K562 (cell line): Measurements from ENCODE around the gene NINL. TPM values are rescaled to one million over a fixed set of nuclear protein-coding genes. Genes with fewer than 3 reads are reported as not detected.
A peak's percentile ranks its signal among the peaks of the same experiment; 100 is the strongest.

Source experiments
- ATAC-seq: fragments of 200-7000 bp; cut with Tn5 transposase; 3 replicates; pipeline ENCODE4 v1.9.1; 2020; ENCODE audit warnings: moderate library complexity
- BruUV-seq: library from RNA; stranded (reverse); fragments of 400-500 nt; replicated peaks from 2 replicates; lab custom pipeline; 2021; lab: Mats Ljungman, UMichigan
- CTCF ChIA-PET: fragments of 300-600 bp; formaldehyde crosslinking; extraction: SDS; loops from one replicate; lab custom pipeline; 2021; ENCODE audit warnings: low intra/inter-chr PET ratio; lab: Yijun Ruan, JAX
- POLR2A ChIA-PET: fragments of 300-600, 350-650 bp; sonication (Branson Sonifier 250); formaldehyde crosslinking; extraction: SDS; loops from one replicate; lab custom pipeline; 2021; ENCODE audit warnings: antibody characterized with exemption, inconsistent platforms; lab: Yijun Ruan, JAX
- DNase-seq, 4 experiments: peaks; one replicate each; pipeline versions ENCODE4 v3.0.0 to v3.0.0-alpha.2; 2011 to 2018; ENCODE audit warnings: low spot score in 3 of 4, mixed read lengths in 3 of 4; ENCODE audit errors: extremely low read depth in 1 of 4
- FAIRE-seq: peaks from 2 replicates; lab custom pipeline; 2011; peaks lifted over from hg19 to GRCh38; lab: Jason Lieb, UNC
- H2AFZ ChIP-seq: 2 replicates; pipeline ENCODE4 v1.6.0; 2011; ENCODE audit warnings: low read depth, low read length, control low read depth, inconsistent platforms
- H3K27ac ChIP-seq: fragments of 200-600 bp; 3 replicates; pipeline ENCODE4 v1.8.0; 2011; ENCODE audit warnings: low read depth, mild to moderate bottlenecking, control low read depth, inconsistent platforms, low read length, moderate library complexity, mixed read lengths; ENCODE audit errors: extremely low read depth
- H3K27me3 ChIP-seq, 2 experiments: fragments of 300-600 bp in 1 of 2; 2 replicates in 1 of 2; 3 replicates in 1 of 2; pipeline versions ENCODE4 v1.6.0 to v1.8.0; 2011; ENCODE audit warnings: inconsistent platforms in 2 of 2, low read length in 2 of 2, mild to moderate bottlenecking in 1 of 2, mixed read lengths in 1 of 2, moderate library complexity in 1 of 2; ENCODE audit not compliant: control insufficient read depth in 2 of 2, insufficient read depth in 2 of 2
- H3K36me3 ChIP-seq: fragments of 300-600 bp; 3 replicates; pipeline ENCODE4 v1.8.0; 2011; ENCODE audit warnings: mild to moderate bottlenecking, low read length, inconsistent platforms; ENCODE audit not compliant: control insufficient read depth, insufficient read depth
- H3K4me1 ChIP-seq, 2 experiments: fragments of 200-600 bp in 1 of 2; replicated peaks in 1 of 2; 2 replicates in 1 of 2; 3 replicates in 1 of 2; pipeline versions ENCODE4 v1.5.1 to v1.8.0; 2011; ENCODE audit warnings: inconsistent platforms in 2 of 2, low read length in 2 of 2, mild to moderate bottlenecking in 1 of 2, mixed read lengths in 1 of 2, moderate library complexity in 1 of 2; ENCODE audit not compliant: control insufficient read depth in 2 of 2, insufficient read depth in 2 of 2
- H3K4me2 ChIP-seq: 2 replicates; pipeline ENCODE4 v1.6.1; 2011; ENCODE audit warnings: low read length, control low read depth, inconsistent platforms, mixed read lengths; ENCODE audit not compliant: insufficient read depth
- H3K4me3 ChIP-seq: fragments of 200-600 bp; sonication (generic), shearing (Covaris generic); 2 replicates; pipeline ENCODE4 v1.5.1; 2016; ENCODE audit warnings: control low read depth, inconsistent platforms
- H3K79me2 ChIP-seq: fragments of 200-600 bp; 3 replicates; pipeline ENCODE4 v1.8.0; 2011; ENCODE audit warnings: low read length, inconsistent platforms; ENCODE audit not compliant: control insufficient read depth, insufficient read depth
- H3K9ac ChIP-seq, 2 experiments: 2 replicates each; pipeline versions ENCODE4 v1.6.0 to v1.6.1; 2011; ENCODE audit warnings: low read depth in 2 of 2, low read length in 2 of 2, control low read depth in 1 of 2, inconsistent platforms in 1 of 2, mild to moderate bottlenecking in 1 of 2, mixed read lengths in 1 of 2; ENCODE audit not compliant: insufficient read depth in 1 of 2
- H3K9me1 ChIP-seq: one replicate; pipeline ENCODE4 v1.6.0; 2011; ENCODE audit warnings: inconsistent platforms, mild to moderate bottlenecking, low read length, moderate library complexity; ENCODE audit not compliant: control insufficient read depth, insufficient read depth
- H3K9me3 ChIP-seq: replicated peaks from 2 replicates; pipeline ENCODE4 v1.5.1; 2011; ENCODE audit warnings: low read depth, low read length, inconsistent platforms; ENCODE audit not compliant: control insufficient read depth, insufficient read depth
- H4K20me1 ChIP-seq: replicated peaks from 2 replicates; pipeline ENCODE4 v1.6.1; 2011; ENCODE audit warnings: low read length, inconsistent platforms, mixed read lengths; ENCODE audit not compliant: control insufficient read depth, insufficient read depth
- CHD4 ChIP-seq: fragments of 200-600 bp; sonication (generic); IDR thresholded peaks from 3 replicates; pipeline ENCODE4 v1.6.1; 2012; ENCODE audit warnings: low read depth, mild to moderate bottlenecking, mixed read lengths, low read length, inconsistent platforms; ENCODE audit not compliant: insufficient read depth, insufficient replicate concordance, poor library complexity, severe bottlenecking
- NRF1 ChIP-seq, 2 experiments: fragments of 450-650 bp; IDR thresholded peaks in 1 of 2; conservative IDR thresholded peaks in 1 of 2; 2 replicates each; pipeline ENCODE4 v1.6.1; 2014; ENCODE audit warnings: mild to moderate bottlenecking in 2 of 2
- WGBS: fragments of 100-300 bp; shearing (Covaris generic); methylation state at CpG from one replicate; pipeline ENCODE4 v1.1.6; 2016; ENCODE audit warnings: low coverage, mixed read lengths; ENCODE audit not compliant: insufficient coverage; ENCODE audit errors: missing lambda C conversion rate; 5-methylcytosine and 5-hydroxymethylcytosine counted together
- in situ Hi-C: fragments of 300-500 bp; cut with MboI; formaldehyde crosslinking; loops from 4 replicates; pipeline ENCODE4 v1.15.0; 2018; ENCODE audit warnings: inconsistent platforms, mixed read lengths
- intact Hi-C: fragments of 100-400 bp; cut with micrococcal nuclease; formaldehyde crosslinking; loops from 2 replicates; pipeline ENCODE4 v1.14.2; 2022
- polyA plus RNA-seq, 8 experiments: library from polyadenylated mRNA; depleted of rRNA in 4 of 8; stranded (reverse) in 5 of 8; unstranded in 3 of 8; fragments of >200 nt; fragmentation: Nextera tagmentation in 2 of 8; fragmentation: Illumina TruSeq in 1 of 8; extraction: Ambion mirVana in 2 of 8; extraction: Trizol in 1 of 8; gene quantifications; 2 replicates each; pipeline versions ENCODE4 v1.2.1 to v1.2.3, GENCODE V29; 2011 to 2014; ENCODE audit warnings: inconsistent platforms in 1 of 8, missing spikeins in 1 of 8
- total RNA-seq, 7 experiments: library from RNA; depleted of rRNA in 6 of 7; stranded (reverse); fragments of >200 nt in 6 of 7; fragmentation: Illumina TruSeq in 2 of 7; extraction: Trizol in 2 of 7; gene quantifications; 2 replicates each; pipeline versions ENCODE4 v1.2.1 to v1.2.3, GENCODE V29; 2011 to 2021; ENCODE audit warnings: low replicate concordance in 1 of 7

The NINL gene
- total and polyA plus RNA-seq, 9 of the 15 experiments (the other 6 are each of a cell fraction or from before 2014, with no cell fraction given): 0.03 to 0.22 (median 0.05) TPM; not detected in 5

DNA sequence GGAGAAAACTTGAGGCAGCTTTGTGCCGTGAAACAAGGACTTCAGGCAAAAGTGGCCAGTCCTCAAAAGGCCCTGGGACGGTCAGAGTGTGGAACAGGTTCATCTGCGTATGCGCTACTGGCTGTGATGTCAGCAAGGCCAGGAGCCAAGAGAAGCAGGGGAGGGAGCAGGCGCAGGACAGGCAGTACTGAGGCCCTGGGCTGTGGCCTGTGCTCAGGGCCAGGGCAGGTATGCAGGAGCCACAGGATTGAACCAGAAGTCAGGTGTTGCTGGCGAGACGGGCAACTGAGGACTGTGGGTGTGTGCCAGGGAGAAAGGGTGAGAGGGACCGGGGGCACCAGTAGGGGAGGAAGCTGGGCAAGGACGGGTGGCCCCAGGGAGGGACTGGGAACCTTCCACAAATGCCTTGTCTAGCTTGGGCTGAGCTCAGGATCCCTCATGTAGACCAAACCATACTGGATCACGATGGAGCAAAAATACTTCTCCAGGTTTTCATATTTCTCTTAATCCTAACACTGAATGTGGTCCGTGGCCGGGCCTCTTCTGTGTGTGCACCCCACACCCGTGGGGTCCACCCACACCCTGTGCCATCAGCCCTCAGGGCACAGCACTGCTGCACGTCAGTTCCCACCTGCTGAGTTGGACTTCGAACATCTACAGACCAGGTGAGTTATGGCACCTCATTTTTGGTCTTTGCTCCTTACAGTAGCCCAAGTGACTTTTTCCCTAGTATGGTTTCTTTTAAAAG is 131.0 kb downstream of the NINL start:
- Histone ChIP-seq H3K4me1 (no peaks in the 10 kb centered on the region; a peak in 1 of 5 replicates), H3K36me3 (no peaks in the 10 kb centered on the region)
- DNase-seq: no peak
- ATAC-seq: peak; percentile 37; the same call in 2 of the 3 replicates
- in situ Hi-C loops: no loop called here
- 0 out of 4 replicates have a peak, but pooled peaks of 1 of the 2 experiments have one; percentile 12 for TF ChIP-seq NRF1 (conservative IDR thresholded peaks at IDR 0.05 in 1 of 2, IDR thresholded peaks at IDR 0.05 in 1 of 2)
- no peak for TF ChIP-seq CHD4
- TF ChIP-seq, all 486 proteins: peak for 1
- no peaks in the 10 kb centered on the region for H3K79me2 ChIP-seq
- no TSS peak for BruUV-seq
- H4K20me1 ChIP-seq: no peaks in the 10 kb centered on the region
- no peak overlapping the region for H3K4me3 ChIP-seq
- 4% methylated on average over 11 of the region's 15 CpGs for WGBS
- H3K9ac ChIP-seq: no peak overlapping the region
- ChIA-PET CTCF (no interaction called here), POLR2A (no interaction called here)
- no peak for FAIRE-seq
- no peaks in the 10 kb centered on the region for H3K9me1 ChIP-seq
- H2AFZ ChIP-seq: no peak overlapping the region
- H3K9me3 ChIP-seq: no peaks in the 10 kb centered on the region
- H3K27me3 ChIP-seq: peaks cover 12 to 37% of the 10 kb centered on the region in 2 experiments; a peak in 3 of 5 replicates
- H3K4me2 ChIP-seq: no peak overlapping the region
- H3K27ac ChIP-seq: no peak overlapping the region
- intact Hi-C loops: no loop called here
